IMR-90 (cell line): ENCODE data around the gene KLHL2. TPM values are rescaled to one million over a fixed set of nuclear protein-coding genes. Genes with fewer than 3 reads are reported as not detected.

ENCODE experiments used
- ATAC-seq: fragments of 200-7000 bp; cut with Tn5 transposase; 2 replicates; pipeline ENCODE4 v1.9.1; 2020; ENCODE audit warnings: low read depth, mild to moderate bottlenecking, moderate library complexity
- BruUV-seq: library from RNA; stranded (reverse); fragments of 400-500 nt; replicated peaks from 2 replicates; lab custom pipeline; 2021; lab: Mats Ljungman, UMichigan
- CTCF ChIA-PET: fragments of 300-600 bp; formaldehyde crosslinking; extraction: SDS; loops from one replicate; lab custom pipeline; 2021; ENCODE audit warnings: antibody characterized with exemption; lab: Yijun Ruan, JAX
- POLR2A ChIA-PET: fragments of 300-600 bp; sonication (Branson Sonifier 250); formaldehyde crosslinking; loops from one replicate; lab custom pipeline; 2022; ENCODE audit warnings: antibody characterized with exemption; ENCODE audit not compliant: unreplicated experiment; lab: Charles Lee
- DNase-seq: peaks from one replicate; pipeline ENCODE4 v3.0.0; 2013
- H2AFZ ChIP-seq: replicated peaks from 2 replicates; pipeline ENCODE3; 2013; ENCODE audit warnings: low read length, mild to moderate bottlenecking; ENCODE audit not compliant: poor library complexity
- H2AK5ac ChIP-seq: 2 replicates; pipeline ENCODE4 v1.6.1; 2013; ENCODE audit warnings: low read depth, low read length, inconsistent platforms
- H2AK9ac ChIP-seq: replicated peaks from 2 replicates; pipeline ENCODE3; 2013; ENCODE audit warnings: mild to moderate bottlenecking, low read depth, low read length, moderate library complexity; ENCODE audit not compliant: poor library complexity
- H2BK120ac ChIP-seq: 2 replicates; pipeline ENCODE4 v1.6.1; 2013; ENCODE audit warnings: low read depth, low read length, inconsistent platforms
- H2BK15ac ChIP-seq: 3 replicates; pipeline ENCODE4 v1.6.1; 2013; ENCODE audit warnings: low read depth, low read length, inconsistent platforms
- H2BK20ac ChIP-seq: 2 replicates; pipeline ENCODE4 v1.6.1; 2013; ENCODE audit warnings: low read depth, mild to moderate bottlenecking, inconsistent platforms, low read length, moderate library complexity
- H2BK5ac ChIP-seq: 2 replicates; pipeline ENCODE4 v1.6.1; 2013; ENCODE audit warnings: mild to moderate bottlenecking, low read depth, low read length, inconsistent platforms; ENCODE audit not compliant: poor library complexity, severe bottlenecking
- H3K14ac ChIP-seq: replicated peaks from 2 replicates; pipeline ENCODE4 v1.6.1; 2013; ENCODE audit warnings: low read depth, low read length, inconsistent platforms
- H3K18ac ChIP-seq: 2 replicates; pipeline ENCODE4 v1.6.1; 2013; ENCODE audit warnings: low read depth, low read length, control low read depth
- H3K23ac ChIP-seq: 2 replicates; pipeline ENCODE4 v1.6.1; 2013; ENCODE audit warnings: low read depth, low read length, inconsistent platforms
- H3K27ac ChIP-seq: 2 replicates; pipeline ENCODE4 v1.5.1; 2013; ENCODE audit warnings: mild to moderate bottlenecking, control low read depth, low read length; ENCODE audit not compliant: insufficient read depth
- H3K27me3 ChIP-seq: 2 replicates; pipeline ENCODE4 v1.6.1; 2013; ENCODE audit warnings: low read length; ENCODE audit not compliant: control insufficient read depth, insufficient read depth
- H3K36me3 ChIP-seq: 2 replicates; pipeline ENCODE4 v1.6.1; 2013; ENCODE audit warnings: low read length, mixed read lengths; ENCODE audit not compliant: control insufficient read depth, insufficient read depth
- H3K4ac ChIP-seq: 2 replicates; pipeline ENCODE4 v1.6.1; 2013; ENCODE audit warnings: low read depth, low read length, inconsistent platforms
- H3K4me1 ChIP-seq: 2 replicates; pipeline ENCODE4 v1.6.1; 2013; ENCODE audit warnings: low read length, mixed read lengths; ENCODE audit not compliant: control insufficient read depth, insufficient read depth
- H3K4me2 ChIP-seq: 2 replicates; pipeline ENCODE4 v1.6.1; 2013; ENCODE audit warnings: low read depth, mild to moderate bottlenecking, control low read depth, low read length, moderate library complexity
- H3K4me3 ChIP-seq: 2 replicates; pipeline ENCODE4 v1.5.1; 2013; ENCODE audit warnings: low read depth, mild to moderate bottlenecking, control low read depth, low read length, moderate library complexity; ENCODE audit not compliant: insufficient read depth
- H3K56ac ChIP-seq: 2 replicates; pipeline ENCODE4 v1.6.1; 2013; ENCODE audit warnings: low read length, inconsistent platforms; ENCODE audit not compliant: insufficient read depth; ENCODE audit errors: extremely low read depth
- H3K79me1 ChIP-seq, 2 experiments: 2 replicates each; pipeline ENCODE4 v1.6.1; 2013; ENCODE audit warnings: low read length in 2 of 2, inconsistent platforms in 1 of 2, low read depth in 1 of 2
- H3K9ac ChIP-seq: 2 replicates; pipeline ENCODE4 v1.6.1; 2013; ENCODE audit warnings: low read depth, low read length, control low read depth
- H3K9me1 ChIP-seq: 2 replicates; pipeline ENCODE4 v1.6.1; 2013; ENCODE audit warnings: low read length, inconsistent platforms; ENCODE audit not compliant: insufficient read depth
- H3K9me3 ChIP-seq: 2 replicates; pipeline ENCODE4 v1.6.1; 2013; ENCODE audit warnings: low read length; ENCODE audit not compliant: control insufficient read depth, insufficient read depth
- H4K20me1 ChIP-seq: 2 replicates; pipeline ENCODE4 v1.6.1; 2013; ENCODE audit warnings: low read length, inconsistent platforms; ENCODE audit not compliant: insufficient read depth
- H4K5ac ChIP-seq: 2 replicates; pipeline ENCODE4 v1.6.1; 2013; ENCODE audit warnings: mild to moderate bottlenecking, low read depth, low read length, control low read depth
- H4K8ac ChIP-seq, 2 experiments: 2 replicates each; pipeline ENCODE4 v1.6.1; 2013; ENCODE audit warnings: low read depth in 2 of 2, low read length in 2 of 2, control low read depth in 1 of 2, inconsistent platforms in 1 of 2
- H4K91ac ChIP-seq: 2 replicates; pipeline ENCODE4 v1.6.1; 2013; ENCODE audit warnings: low read depth, low read length, inconsistent platforms; ENCODE audit not compliant: insufficient read depth
- BHLHE40 ChIP-seq: fragments of 150-350 bp; IDR thresholded peaks from 2 replicates; pipeline ENCODE4 v1.6.1; 2016; ENCODE audit warnings: mild to moderate bottlenecking, low read depth, low read length
- CEBPB ChIP-seq: IDR thresholded peaks from 2 replicates; pipeline ENCODE4 v1.6.1; 2012; ENCODE audit warnings: low read depth, low read length, improper control_type of control experiment
- CHD1 ChIP-seq: IDR thresholded peaks from 2 replicates; pipeline ENCODE4 v1.6.1; 2012; ENCODE audit warnings: low read depth, low read length, improper control_type of control experiment
- MAFK ChIP-seq: IDR thresholded peaks from 2 replicates; pipeline ENCODE4 v1.6.1; 2012; ENCODE audit warnings: low read depth, low read length, improper control_type of control experiment
- MAZ ChIP-seq: IDR thresholded peaks from 2 replicates; pipeline ENCODE4 v1.6.1; 2012; ENCODE audit warnings: low read depth, mild to moderate bottlenecking, low read length, improper control_type of control experiment, moderate library complexity, borderline replicate concordance
- MXI1 ChIP-seq: IDR thresholded peaks from 2 replicates; pipeline ENCODE4 v1.6.1; 2012; ENCODE audit warnings: low read depth, mild to moderate bottlenecking, low read length, moderate library complexity, borderline replicate concordance
- NFE2L2 ChIP-seq: fragments of 150-350 bp; IDR thresholded peaks from 2 replicates; pipeline ENCODE4 v1.6.1; 2016; ENCODE audit warnings: low read depth, mild to moderate bottlenecking, low read length
- POLR2A ChIP-seq: IDR thresholded peaks from 2 replicates; pipeline ENCODE4 v1.6.1; 2012; ENCODE audit warnings: mild to moderate bottlenecking, low read depth, low read length
- RAD21 ChIP-seq: IDR thresholded peaks from 2 replicates; pipeline ENCODE4 v1.6.1; 2012; ENCODE audit warnings: low read length, improper control_type of control experiment
- RCOR1 ChIP-seq: IDR thresholded peaks from 2 replicates; pipeline ENCODE4 v1.6.1; 2012; ENCODE audit warnings: mild to moderate bottlenecking, low read length, improper control_type of control experiment; ENCODE audit not compliant: insufficient replicate concordance
- WGBS, 2 experiments: methylation state at CpG; one replicate each; pipeline versions ENCODE4 v1.1.5 to v1.1.7; 2013; ENCODE audit warnings: missing lambda C conversion rate in 2 of 2; ENCODE audit not compliant: insufficient read length in 1 of 2; ENCODE audit errors: extremely low coverage in 2 of 2; 5-methylcytosine and 5-hydroxymethylcytosine counted together
- dilution Hi-C: fragments of 300-500 bp; cut with HindIII; formaldehyde crosslinking; loops from one replicate; pipeline ENCODE4 v1.14.3; 2018; ENCODE audit warnings: low sequenced_read_pairs; ENCODE audit not compliant: unreplicated experiment
- in situ Hi-C: fragments of 300-500 bp; cut with MboI; formaldehyde crosslinking; loops from 3 replicates; pipeline ENCODE4 v1.14.3; 2019; ENCODE audit warnings: low sequenced_read_pairs, inconsistent platforms, mixed read lengths
- intact Hi-C: fragments of 100-400 bp; cut with micrococcal nuclease; formaldehyde crosslinking; loops from 2 replicates; pipeline ENCODE4 v1.10.0; 2022
- polyA plus RNA-seq, 3 experiments: library from polyadenylated mRNA; depleted of rRNA; stranded (reverse); fragments of >200 nt; gene quantifications; 2 replicates each; pipeline ENCODE4 v1.2.3, GENCODE V29; 2012; ENCODE audit warnings: low replicate concordance in 1 of 3
- total RNA-seq: library from RNA; depleted of rRNA; stranded (reverse); fragments of >200 nt; gene quantifications from 2 replicates; pipeline ENCODE4 v1.2.3, GENCODE V29; 2012
- TF ChIP-seq, protein P1 (sequence below): fragments of 150-350 bp; IDR thresholded peaks from 2 replicates; pipeline ENCODE4 v1.6.1; 2016; ENCODE audit warnings: low read depth, mild to moderate bottlenecking, low read length, moderate library complexity, borderline replicate concordance
- TF ChIP-seq, protein P2 (sequence below): conservative IDR thresholded peaks from 2 replicates; pipeline ENCODE4 v1.5.1; 2012; ENCODE audit warnings: mild to moderate bottlenecking, low read depth, low read length, improper control_type of control experiment
- TF ChIP-seq, protein P3 (sequence below): fragments of 150-350 bp; IDR thresholded peaks from 2 replicates; pipeline ENCODE4 v1.6.1; 2017; ENCODE audit warnings: mild to moderate bottlenecking, antibody characterized with exemption, low read length, low read depth

KLHL2 gene
- total and polyA plus RNA-seq, 2 of the 4 experiments (the other 2 are of a cell fraction): 11.0 to 12.4 TPM

DNA sequence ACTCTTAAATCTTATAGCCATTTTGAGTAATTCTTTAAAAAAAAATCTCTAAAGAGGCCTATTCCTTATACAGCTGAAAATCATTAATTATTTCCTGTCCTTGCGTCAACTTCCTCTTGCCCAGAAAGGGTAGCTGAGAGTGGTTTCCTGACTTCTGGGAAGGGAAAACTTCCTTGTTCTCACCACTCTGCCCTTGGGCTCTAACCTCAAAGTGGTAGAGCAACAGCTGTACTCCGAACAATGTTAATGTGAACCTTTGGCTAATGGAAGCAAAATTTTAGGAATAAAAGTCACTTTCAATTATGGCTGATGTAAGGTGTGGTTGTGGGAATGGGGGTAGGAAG is 15.3 kb downstream of the KLHL2 start:
- no peak overlapping the region for H2AK5ac ChIP-seq
- no peaks in the 10 kb centered on the region for H3K9me1 ChIP-seq
- no peak overlapping the region for H2BK120ac ChIP-seq
- H2BK5ac ChIP-seq: no peak overlapping the region
- H3K79me1 ChIP-seq: peaks cover 0 to 5% of the 10 kb centered on the region in 2 experiments; a peak in 2 of 4 replicates
- no peak overlapping the region for H3K56ac ChIP-seq
- no peak overlapping the region for H2AK9ac ChIP-seq
- no peak overlapping the region for H3K9ac ChIP-seq
- POLR2A ChIA-PET: no interaction called here
- DNase-seq (no peak), ATAC-seq (no peak)
- no peak overlapping the region for H2AFZ ChIP-seq
- H3K9me3 ChIP-seq: no peaks in the 10 kb centered on the region
- no peak overlapping the region for H4K91ac ChIP-seq
- H4K8ac ChIP-seq: no peak overlapping the region
- H3K27ac ChIP-seq: no peak overlapping the region
- no peak overlapping the region for H3K18ac ChIP-seq
- H2BK15ac ChIP-seq: no peak overlapping the region
- H3K36me3 ChIP-seq: peaks cover 1% of the 10 kb centered on the region; the same call in 1 of the 2 replicates
- no peak overlapping the region; the same call in 1 of the 2 replicates for H3K4ac ChIP-seq
- H3K27me3 ChIP-seq: no peaks in the 10 kb centered on the region
- CTCF ChIA-PET: no interaction called here
- H3K14ac ChIP-seq: no peak overlapping the region
- no peak overlapping the region for H3K4me2 ChIP-seq
- H4K5ac ChIP-seq: no peak overlapping the region
- H3K4me3 ChIP-seq: no peak overlapping the region
- intact Hi-C loops (no loop called here), dilution Hi-C loops (no loop called here), in situ Hi-C loops (loop anchor here (25.0 kb wide), 1 partner anchor 115 kb away; the partner anchor contains the start of gene MSMO1)
- TF ChIP-seq, protein P1, sequence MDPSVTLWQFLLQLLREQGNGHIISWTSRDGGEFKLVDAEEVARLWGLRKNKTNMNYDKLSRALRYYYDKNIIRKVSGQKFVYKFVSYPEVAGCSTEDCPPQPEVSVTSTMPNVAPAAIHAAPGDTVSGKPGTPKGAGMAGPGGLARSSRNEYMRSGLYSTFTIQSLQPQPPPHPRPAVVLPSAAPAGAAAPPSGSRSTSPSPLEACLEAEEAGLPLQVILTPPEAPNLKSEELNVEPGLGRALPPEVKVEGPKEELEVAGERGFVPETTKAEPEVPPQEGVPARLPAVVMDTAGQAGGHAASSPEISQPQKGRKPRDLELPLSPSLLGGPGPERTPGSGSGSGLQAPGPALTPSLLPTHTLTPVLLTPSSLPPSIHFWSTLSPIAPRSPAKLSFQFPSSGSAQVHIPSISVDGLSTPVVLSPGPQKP: no peak
- TF ChIP-seq BHLHE40 (no peak), POLR2A (no peak), MAZ (no peak), CEBPB (no peak), CHD1 (no peak), RCOR1 (no peak), NFE2L2 (no peak), MXI1 (no peak), MAFK (no peak), RAD21 (no peak)
- TF ChIP-seq, protein P2, sequence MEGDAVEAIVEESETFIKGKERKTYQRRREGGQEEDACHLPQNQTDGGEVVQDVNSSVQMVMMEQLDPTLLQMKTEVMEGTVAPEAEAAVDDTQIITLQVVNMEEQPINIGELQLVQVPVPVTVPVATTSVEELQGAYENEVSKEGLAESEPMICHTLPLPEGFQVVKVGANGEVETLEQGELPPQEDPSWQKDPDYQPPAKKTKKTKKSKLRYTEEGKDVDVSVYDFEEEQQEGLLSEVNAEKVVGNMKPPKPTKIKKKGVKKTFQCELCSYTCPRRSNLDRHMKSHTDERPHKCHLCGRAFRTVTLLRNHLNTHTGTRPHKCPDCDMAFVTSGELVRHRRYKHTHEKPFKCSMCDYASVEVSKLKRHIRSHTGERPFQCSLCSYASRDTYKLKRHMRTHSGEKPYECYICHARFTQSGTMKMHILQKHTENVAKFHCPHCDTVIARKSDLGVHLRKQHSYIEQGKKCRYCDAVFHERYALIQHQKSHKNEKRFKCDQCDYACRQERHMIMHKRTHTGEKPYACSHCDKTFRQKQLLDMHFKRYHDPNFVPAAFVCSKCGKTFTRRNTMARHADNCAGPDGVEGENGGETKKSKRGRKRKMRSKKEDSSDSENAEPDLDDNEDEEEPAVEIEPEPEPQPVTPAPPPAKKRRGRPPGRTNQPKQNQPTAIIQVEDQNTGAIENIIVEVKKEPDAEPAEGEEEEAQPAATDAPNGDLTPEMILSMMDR: no peak
- TF ChIP-seq, protein P3, sequence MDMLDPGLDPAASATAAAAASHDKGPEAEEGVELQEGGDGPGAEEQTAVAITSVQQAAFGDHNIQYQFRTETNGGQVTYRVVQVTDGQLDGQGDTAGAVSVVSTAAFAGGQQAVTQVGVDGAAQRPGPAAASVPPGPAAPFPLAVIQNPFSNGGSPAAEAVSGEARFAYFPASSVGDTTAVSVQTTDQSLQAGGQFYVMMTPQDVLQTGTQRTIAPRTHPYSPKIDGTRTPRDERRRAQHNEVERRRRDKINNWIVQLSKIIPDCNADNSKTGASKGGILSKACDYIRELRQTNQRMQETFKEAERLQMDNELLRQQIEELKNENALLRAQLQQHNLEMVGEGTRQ: no peak
- no CpG with 5 or more reads among the region's 2 CpGs for WGBS, 2 experiments
- H4K20me1 ChIP-seq: no peaks in the 10 kb centered on the region
- BruUV-seq: no TSS peak
- no peak overlapping the region for H2BK20ac ChIP-seq
- H3K4me1 ChIP-seq: 0 out of 2 replicates have a peak, but pooled peaks cover 1% of the 10 kb centered on the region
- no peak overlapping the region for H3K23ac ChIP-seq
